Measurements from ENCODE around the gene SPATA31E1.

- TF ChIP-seq HDAC6 (IDR thresholded peaks at IDR 0.05; ENCODE audit: unreplicated experiment) (no peak), POLR2A (IDR thresholded peaks at IDR 0.05; ENCODE audit: low read depth, low read length) (no peak), SIN3A (IDR thresholded peaks at IDR 0.05; ENCODE audit: low read depth, low read length) (no peak), SUZ12 (IDR thresholded peaks at IDR 0.05; ENCODE audit: unreplicated experiment) (no peak), NR2F1 (conservative IDR thresholded peaks at IDR 0.05) (no peak), POLR2AphosphoS5 (IDR thresholded peaks at IDR 0.05; ENCODE audit: low read length) (no peak), EP300 (IDR thresholded peaks at IDR 0.05; ENCODE audit: borderline replicate concordance in 1 of 2, control insufficient read depth in 1 of 2, low read depth in 2 of 2, low read length in 2 of 2) (no peak), EZH2 (IDR thresholded peaks at IDR 0.05; ENCODE audit: borderline replicate concordance, control insufficient read depth, low read depth, low read length) (no peak)
- TF ChIP-seq, protein P1, sequence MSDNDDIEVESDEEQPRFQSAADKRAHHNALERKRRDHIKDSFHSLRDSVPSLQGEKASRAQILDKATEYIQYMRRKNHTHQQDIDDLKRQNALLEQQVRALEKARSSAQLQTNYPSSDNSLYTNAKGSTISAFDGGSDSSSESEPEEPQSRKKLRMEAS (IDR thresholded peaks at IDR 0.05; ENCODE audit: low read depth, low read length), result no peak
- TF ChIP-seq, protein P2, sequence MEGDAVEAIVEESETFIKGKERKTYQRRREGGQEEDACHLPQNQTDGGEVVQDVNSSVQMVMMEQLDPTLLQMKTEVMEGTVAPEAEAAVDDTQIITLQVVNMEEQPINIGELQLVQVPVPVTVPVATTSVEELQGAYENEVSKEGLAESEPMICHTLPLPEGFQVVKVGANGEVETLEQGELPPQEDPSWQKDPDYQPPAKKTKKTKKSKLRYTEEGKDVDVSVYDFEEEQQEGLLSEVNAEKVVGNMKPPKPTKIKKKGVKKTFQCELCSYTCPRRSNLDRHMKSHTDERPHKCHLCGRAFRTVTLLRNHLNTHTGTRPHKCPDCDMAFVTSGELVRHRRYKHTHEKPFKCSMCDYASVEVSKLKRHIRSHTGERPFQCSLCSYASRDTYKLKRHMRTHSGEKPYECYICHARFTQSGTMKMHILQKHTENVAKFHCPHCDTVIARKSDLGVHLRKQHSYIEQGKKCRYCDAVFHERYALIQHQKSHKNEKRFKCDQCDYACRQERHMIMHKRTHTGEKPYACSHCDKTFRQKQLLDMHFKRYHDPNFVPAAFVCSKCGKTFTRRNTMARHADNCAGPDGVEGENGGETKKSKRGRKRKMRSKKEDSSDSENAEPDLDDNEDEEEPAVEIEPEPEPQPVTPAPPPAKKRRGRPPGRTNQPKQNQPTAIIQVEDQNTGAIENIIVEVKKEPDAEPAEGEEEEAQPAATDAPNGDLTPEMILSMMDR (IDR thresholded peaks at IDR 0.05 in 2 of 3, conservative IDR thresholded peaks at IDR 0.05 in 1 of 3; ENCODE audit: control insufficient read depth in 2 of 3, extremely low read depth in 1 of 3, insufficient read depth in 1 of 3, low read depth in 3 of 3, low read length in 3 of 3), result no peak
- TF ChIP-seq, protein P3, sequence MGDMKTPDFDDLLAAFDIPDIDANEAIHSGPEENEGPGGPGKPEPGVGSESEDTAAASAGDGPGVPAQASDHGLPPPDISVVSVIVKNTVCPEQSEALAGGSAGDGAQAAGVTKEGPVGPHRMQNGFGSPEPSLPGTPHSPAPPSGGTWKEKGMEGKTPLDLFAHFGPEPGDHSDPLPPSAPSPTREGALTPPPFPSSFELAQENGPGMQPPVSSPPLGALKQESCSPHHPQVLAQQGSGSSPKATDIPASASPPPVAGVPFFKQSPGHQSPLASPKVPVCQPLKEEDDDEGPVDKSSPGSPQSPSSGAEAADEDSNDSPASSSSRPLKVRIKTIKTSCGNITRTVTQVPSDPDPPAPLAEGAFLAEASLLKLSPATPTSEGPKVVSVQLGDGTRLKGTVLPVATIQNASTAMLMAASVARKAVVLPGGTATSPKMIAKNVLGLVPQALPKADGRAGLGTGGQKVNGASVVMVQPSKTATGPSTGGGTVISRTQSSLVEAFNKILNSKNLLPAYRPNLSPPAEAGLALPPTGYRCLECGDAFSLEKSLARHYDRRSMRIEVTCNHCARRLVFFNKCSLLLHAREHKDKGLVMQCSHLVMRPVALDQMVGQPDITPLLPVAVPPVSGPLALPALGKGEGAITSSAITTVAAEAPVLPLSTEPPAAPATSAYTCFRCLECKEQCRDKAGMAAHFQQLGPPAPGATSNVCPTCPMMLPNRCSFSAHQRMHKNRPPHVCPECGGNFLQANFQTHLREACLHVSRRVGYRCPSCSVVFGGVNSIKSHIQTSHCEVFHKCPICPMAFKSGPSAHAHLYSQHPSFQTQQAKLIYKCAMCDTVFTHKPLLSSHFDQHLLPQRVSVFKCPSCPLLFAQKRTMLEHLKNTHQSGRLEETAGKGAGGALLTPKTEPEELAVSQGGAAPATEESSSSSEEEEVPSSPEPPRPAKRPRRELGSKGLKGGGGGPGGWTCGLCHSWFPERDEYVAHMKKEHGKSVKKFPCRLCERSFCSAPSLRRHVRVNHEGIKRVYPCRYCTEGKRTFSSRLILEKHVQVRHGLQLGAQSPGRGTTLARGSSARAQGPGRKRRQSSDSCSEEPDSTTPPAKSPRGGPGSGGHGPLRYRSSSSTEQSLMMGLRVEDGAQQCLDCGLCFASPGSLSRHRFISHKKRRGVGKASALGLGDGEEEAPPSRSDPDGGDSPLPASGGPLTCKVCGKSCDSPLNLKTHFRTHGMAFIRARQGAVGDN (IDR thresholded peaks at IDR 0.05), result no peak
Measured at GRCh38 chr9:87886933-87887505, 4.3 kb downstream of the SPATA31E1 start.

Data from GM12878 (cell line).